ENCODE data around the gene CRISPLD2. TPM values are rescaled to one million over a fixed set of nuclear protein-coding genes. Genes with fewer than 3 reads are reported as not detected.

Gene CRISPLD2
- total and polyA plus RNA-seq, 7 experiments from 2014 or later = 0.38 to 14.4 (median 0.82) TPM

- no peak overlapping the region for H3K27ac ChIP-seq (ENCODE audit: low read depth, low read length)
- H3K27me3 ChIP-seq (ENCODE audit: control insufficient read depth in 2 of 2, insufficient read depth in 2 of 2, low read length in 2 of 2) = no peaks in the 10 kb centered on the region
- ChIA-PET CTCF (interaction anchor here (0.7 kb wide), 2 partner anchors 27 to 108 kb away, joined by 3 to 5 read pairs; no protein-coding TSS in a partner anchor), POLR2A (interaction anchor here (1.0 kb wide), 1 partner anchor 19 kb away, joined by 3 read pairs; no protein-coding TSS in a partner anchor)
- no peak overlapping the region for H3K4me3 ChIP-seq (ENCODE audit: low read length)
- no peak for DNase-seq
- Mint-ChIP-seq H3K4me3 (no peak overlapping the region), H3K9me3 (no peaks in the 10 kb centered on the region), H3K4me1 (peaks cover 0 to 5% (median 0%) of the 10 kb centered on the region in 7 donors), H3K27me3 (no peaks in the 10 kb centered on the region), H3K36me3 (peaks cover 6 to 37% (median 28%) of the 10 kb centered on the region in 5 donors), H3K27ac (peak overlapping the region in 3 of 9 donors; percentile 27 to 71 (median 33))
- peaks cover 0 to 46% (median 21%) of the 10 kb centered on the region in 3 experiments for H3K36me3 ChIP-seq (ENCODE audit: control insufficient read depth in 2 of 3, insufficient read depth in 3 of 3, low read length in 3 of 3)
- intact Hi-C loops (cut with micrococcal nuclease) = no loop called here
- no peaks in the 10 kb centered on the region for H3K9me3 ChIP-seq (ENCODE audit: control insufficient read depth in 2 of 3, low read length in 3 of 3)
- ATAC-seq = no peak
- no peaks in the 10 kb centered on the region for H3K4me1 ChIP-seq (ENCODE audit: control insufficient read depth in 2 of 2, insufficient read depth in 2 of 2, low read length in 2 of 2)
Observed at GRCh38 chr16:84780063-84780462, 39.7 kb upstream of the CRISPLD2 start.

- Mint-ChIP-seq H3K4me3 (no peak overlapping the region), H3K27ac (peak overlapping the region in 6 of 9 donors; percentile 6 to 80 (median 28)), H3K9me3 (no peaks in the 10 kb centered on the region), H3K4me1 (peaks cover 0 to 3% (median 0%) of the 10 kb centered on the region in 7 donors), H3K36me3 (peaks cover 6 to 33% (median 23%) of the 10 kb centered on the region in 5 donors), H3K27me3 (no peaks in the 10 kb centered on the region)
- Histone ChIP-seq H3K4me3 (ENCODE audit: low read length) (no peak overlapping the region), H3K36me3 (ENCODE audit: control insufficient read depth in 2 of 3, insufficient read depth in 3 of 3, low read length in 3 of 3) (peaks cover 0 to 39% (median 15%) of the 10 kb centered on the region in 3 experiments), H3K27me3 (ENCODE audit: control insufficient read depth in 2 of 2, insufficient read depth in 2 of 2, low read length in 2 of 2) (no peaks in the 10 kb centered on the region), H3K9me3 (ENCODE audit: control insufficient read depth in 2 of 3, low read length in 3 of 3) (no peaks in the 10 kb centered on the region), H3K4me1 (ENCODE audit: control insufficient read depth in 2 of 2, insufficient read depth in 2 of 2, low read length in 2 of 2) (no peaks in the 10 kb centered on the region), H3K27ac (ENCODE audit: low read depth, low read length) (no peak overlapping the region)
- POLR2A ChIA-PET = interaction anchor here (0.7 to 1.0 kb wide), 2 partner anchors 18 to 20 kb away, joined by 3 read pairs; no protein-coding TSS in a partner anchor
- CTCF ChIA-PET = interaction anchor here (0.7 kb wide), 2 partner anchors 27 to 108 kb away, joined by 3 to 5 read pairs; no protein-coding TSS in a partner anchor
- intact Hi-C loops (cut with micrococcal nuclease) = no loop called here
- ATAC-seq = no peak
- no peak for DNase-seq
Observed at GRCh38 chr16:84780544-84781376, 39.0 kb upstream of the CRISPLD2 start.

GRCh38 chr16:84782846-84783245 is 36.9 kb upstream of the CRISPLD2 start:
- DNase-seq = no peak
- ChIA-PET CTCF (interaction anchor here (0.7 kb wide), 1 partner anchor 11 kb away, joined by 3 read pairs; no protein-coding TSS in a partner anchor), POLR2A (no interaction called here)

GRCh38 chr16:84785843-84786581 is 33.8 kb upstream of the CRISPLD2 start:
- no peaks in the 10 kb centered on the region for H3K9me3 ChIP-seq (ENCODE audit: control insufficient read depth in 2 of 3, low read length in 3 of 3)

More at GRCh38 chr16:84782846-84783245, 36.9 kb upstream of the CRISPLD2 start:
- Mint-ChIP-seq H3K4me1 (no peaks in the 10 kb centered on the region), H3K4me3 (no peak overlapping the region), H3K27ac (no peak overlapping the region), H3K9me3 (no peaks in the 10 kb centered on the region), H3K36me3 (peaks cover 6 to 29% (median 20%) of the 10 kb centered on the region in 5 donors), H3K27me3 (no peaks in the 10 kb centered on the region)
- ATAC-seq = no peak
- Histone ChIP-seq H3K4me1 (ENCODE audit: control insufficient read depth in 2 of 2, insufficient read depth in 2 of 2, low read length in 2 of 2) (no peaks in the 10 kb centered on the region), H3K27ac (ENCODE audit: low read depth, low read length) (no peak overlapping the region), H3K36me3 (ENCODE audit: control insufficient read depth in 2 of 3, insufficient read depth in 3 of 3, low read length in 3 of 3) (peaks cover 0 to 19% (median 12%) of the 10 kb centered on the region in 3 experiments), H3K4me3 (ENCODE audit: low read length) (no peak overlapping the region), H3K27me3 (ENCODE audit: control insufficient read depth in 2 of 2, insufficient read depth in 2 of 2, low read length in 2 of 2) (no peaks in the 10 kb centered on the region), H3K9me3 (ENCODE audit: control insufficient read depth in 2 of 3, low read length in 3 of 3) (no peaks in the 10 kb centered on the region)
- intact Hi-C loops (cut with micrococcal nuclease) = no loop called here

GRCh38 chr16:84786605-84787262 is 33.1 kb upstream of the CRISPLD2 start:
- Histone ChIP-seq H3K9me3 (ENCODE audit: control insufficient read depth in 2 of 3, low read length in 3 of 3) (no peaks in the 10 kb centered on the region), H3K36me3 (ENCODE audit: control insufficient read depth in 2 of 3, insufficient read depth in 3 of 3, low read length in 3 of 3) (no peaks in the 10 kb centered on the region), H3K4me1 (ENCODE audit: control insufficient read depth in 2 of 2, insufficient read depth in 2 of 2, low read length in 2 of 2) (no peaks in the 10 kb centered on the region), H3K27ac (ENCODE audit: low read depth, low read length) (no peak overlapping the region), H3K27me3 (ENCODE audit: control insufficient read depth in 2 of 2, insufficient read depth in 2 of 2, low read length in 2 of 2) (no peaks in the 10 kb centered on the region), H3K4me3 (ENCODE audit: low read length) (no peak overlapping the region)
- H3K36me3 Mint-ChIP-seq = peaks cover 0 to 3% (median 0%) of the 10 kb centered on the region in 5 donors
- DNase-seq (no peak), ATAC-seq (no peak)
- H3K27ac Mint-ChIP-seq = peak overlapping the region in 1 of 9 donors; percentile 60
- no peak overlapping the region for H3K4me3 Mint-ChIP-seq
- no peaks in the 10 kb centered on the region for H3K9me3 Mint-ChIP-seq
- ChIA-PET POLR2A (interaction anchor here (0.8 kb wide), 1 partner anchor 21 kb away, joined by 3 read pairs; no protein-coding TSS in a partner anchor), CTCF (interaction anchor here (1.1 kb wide), 1 partner anchor 31 kb away, joined by 7 read pairs; no protein-coding TSS in a partner anchor)
- H3K27me3 Mint-ChIP-seq = no peaks in the 10 kb centered on the region
- peaks cover 0 to 4% (median 0%) of the 10 kb centered on the region in 7 donors for H3K4me1 Mint-ChIP-seq
- intact Hi-C loops (cut with micrococcal nuclease) = no loop called here

More at GRCh38 chr16:84785843-84786581, 33.8 kb upstream of the CRISPLD2 start:
- H3K4me1 Mint-ChIP-seq = peaks cover 0 to 4% (median 0%) of the 10 kb centered on the region in 7 donors
- H3K27ac Mint-ChIP-seq = no peak overlapping the region
- Histone ChIP-seq H3K4me3 (ENCODE audit: low read length) (no peak overlapping the region), H3K4me1 (ENCODE audit: control insufficient read depth in 2 of 2, insufficient read depth in 2 of 2, low read length in 2 of 2) (no peaks in the 10 kb centered on the region), H3K27ac (ENCODE audit: low read depth, low read length) (no peak overlapping the region), H3K27me3 (ENCODE audit: control insufficient read depth in 2 of 2, insufficient read depth in 2 of 2, low read length in 2 of 2) (no peaks in the 10 kb centered on the region), H3K36me3 (ENCODE audit: control insufficient read depth in 2 of 3, insufficient read depth in 3 of 3, low read length in 3 of 3) (no peaks in the 10 kb centered on the region)
- H3K36me3 Mint-ChIP-seq = peaks cover 0 to 3% (median 0%) of the 10 kb centered on the region in 5 donors
- no peak for ATAC-seq
- POLR2A ChIA-PET = interaction anchor here (0.9 to 1.0 kb wide), 2 partner anchors 21 to 27 kb away, joined by 3 to 9 read pairs; no protein-coding TSS in a partner anchor
- no peaks in the 10 kb centered on the region for H3K9me3 Mint-ChIP-seq
- CTCF ChIA-PET = interaction anchor here (0.8 to 1.1 kb wide), 2 partner anchors 31 to 46 kb away, joined by 4 to 7 read pairs; no protein-coding TSS in a partner anchor
- no peaks in the 10 kb centered on the region for H3K27me3 Mint-ChIP-seq
- no peak overlapping the region for H3K4me3 Mint-ChIP-seq
- no peak for DNase-seq
- intact Hi-C loops (cut with micrococcal nuclease) = loop anchor here in 1 of 2 donors (1.0 kb wide), 1 partner anchor 32 kb away; no protein-coding TSS in a partner anchor

GRCh38 chr16:84787263-84787622 is 32.5 kb upstream of the CRISPLD2 start:
- Mint-ChIP-seq H3K4me1 (peaks cover 0 to 4% (median 0%) of the 10 kb centered on the region in 7 donors), H3K36me3 (peaks cover 0 to 3% (median 0%) of the 10 kb centered on the region in 5 donors), H3K27ac (peak overlapping the region in 2 of 9 donors; percentile 41 to 60), H3K27me3 (no peaks in the 10 kb centered on the region), H3K9me3 (no peaks in the 10 kb centered on the region), H3K4me3 (no peak overlapping the region)
- no peaks in the 10 kb centered on the region for H3K9me3 ChIP-seq (ENCODE audit: control insufficient read depth in 2 of 3, low read length in 3 of 3)
- ATAC-seq = no peak
- no peaks in the 10 kb centered on the region for H3K4me1 ChIP-seq (ENCODE audit: control insufficient read depth in 2 of 2, insufficient read depth in 2 of 2, low read length in 2 of 2)
- H3K27ac ChIP-seq (ENCODE audit: low read depth, low read length) = no peak overlapping the region
- ChIA-PET CTCF (no interaction called here), POLR2A (interaction anchor here (0.6 to 0.8 kb wide), 3 partner anchors 21 to 293 kb away, joined by 3 read pairs; no protein-coding TSS in a partner anchor)
- no peak overlapping the region for H3K4me3 ChIP-seq (ENCODE audit: low read length)
- intact Hi-C loops (cut with micrococcal nuclease) = no loop called here
- no peaks in the 10 kb centered on the region for H3K27me3 ChIP-seq (ENCODE audit: control insufficient read depth in 2 of 2, insufficient read depth in 2 of 2, low read length in 2 of 2)
- no peak for DNase-seq
- no peaks in the 10 kb centered on the region for H3K36me3 ChIP-seq (ENCODE audit: control insufficient read depth in 2 of 3, insufficient read depth in 3 of 3, low read length in 3 of 3)

Data from naive thymus-derived CD4-positive, alpha-beta T cell (primary cell).